HL-60 (cell line): ENCODE measurements around the gene CBX1.

Experiments
- DNase-seq, 2 experiments: peaks; one replicate each; pipeline ENCODE4 v3.0.0-alpha.2; 2010 to 2020; ENCODE audit warnings: low read depth in 1 of 2, low spot score in 1 of 2
- H3K27ac ChIP-seq: fragments of 250-450 bp; sonication (Bioruptor Pico); replicated peaks from 2 replicates; pipeline ENCODE4 v1.5.1; 2020; ENCODE audit warnings: mild to moderate bottlenecking, moderate library complexity
- H3K27me3 ChIP-seq: fragments of 250-450 bp; sonication (Bioruptor Pico); 2 replicates; pipeline ENCODE4 v1.5.1; 2021; ENCODE audit warnings: mild to moderate bottlenecking, moderate library complexity; ENCODE audit not compliant: insufficient read depth, poor library complexity, severe bottlenecking
- H3K4me3 ChIP-seq: replicated peaks from 2 replicates; pipeline ENCODE4 v1.5.1; 2011; ENCODE audit warnings: mild to moderate bottlenecking, control low read depth, low read length; ENCODE audit not compliant: insufficient read depth
- CTCF ChIP-seq: IDR thresholded peaks from one replicate; pipeline ENCODE4 v1.5.1; 2011; ENCODE audit warnings: low read length, control low read depth, inconsistent platforms; ENCODE audit not compliant: insufficient read depth
- GABPA ChIP-seq: IDR thresholded peaks from 2 replicates; pipeline ENCODE4 v1.6.1; 2012; ENCODE audit warnings: low read depth
- POLR2AphosphoS5 ChIP-seq: IDR thresholded peaks from 2 replicates; pipeline ENCODE4 v1.6.1; 2012; ENCODE audit warnings: low read depth
- REST ChIP-seq: IDR thresholded peaks from 2 replicates; pipeline ENCODE4 v1.6.1; 2012; ENCODE audit warnings: low read depth; ENCODE audit not compliant: insufficient replicate concordance
- SPI1 ChIP-seq: IDR thresholded peaks from 2 replicates; pipeline ENCODE4 v1.6.1; 2012; ENCODE audit warnings: low read depth, mild to moderate bottlenecking, borderline replicate concordance

The CBX1 gene

GRCh38 chr17:48126532-48126850 is 25.2 kb upstream of the CBX1 start:
- TF ChIP-seq SPI1, result no peak
- no peak for TF ChIP-seq POLR2AphosphoS5
- no peak for TF ChIP-seq REST
- TF ChIP-seq GABPA, result no peak
- TF ChIP-seq CTCF, result no peak
- no peak for DNase-seq
- Histone ChIP-seq H3K27ac (no peak overlapping the region), H3K4me3 (no peak overlapping the region), H3K27me3 (no peaks in the 10 kb centered on the region)

- no peak for DNase-seq
Observed at GRCh38 chr17:48125829-48126531, 24.7 kb upstream of the CBX1 start.

More at GRCh38 chr17:48125829-48126531, 24.7 kb upstream of the CBX1 start:
- H3K27ac ChIP-seq, result no peak overlapping the region
- TF ChIP-seq GABPA (no peak), REST (no peak), SPI1 (no peak), POLR2AphosphoS5 (no peak), CTCF (no peak)
- H3K4me3 ChIP-seq, result no peak overlapping the region
- no peaks in the 10 kb centered on the region for H3K27me3 ChIP-seq
